Epithelial cell of proximal tubule (primary cell): ENCODE data around the gene ZNF462. TPM values are rescaled to one million over a fixed set of nuclear protein-coding genes. Genes with fewer than 3 reads are reported as not detected.
A peak's percentile ranks its signal among the peaks of the same experiment; 100 is the strongest.

Experiments used
- DNase-seq: peaks from one replicate; pipeline ENCODE4 v3.0.0-alpha.2; 2011; ENCODE audit warnings: low read depth
- H3K4me3 ChIP-seq: 2 replicates; pipeline ENCODE4 v1.5.1; 2011; ENCODE audit warnings: low read depth, mild to moderate bottlenecking, low read length
- total RNA-seq: library from RNA; depleted of rRNA; stranded (reverse); fragments of >200 nt; gene quantifications from 2 replicates; pipeline ENCODE4 v1.2.3, GENCODE V29; 2015
- TF ChIP-seq, protein P1 (sequence below): conservative IDR thresholded peaks from 2 replicates; pipeline ENCODE4 v1.5.1; 2012; ENCODE audit warnings: low read depth, mild to moderate bottlenecking, low read length

Gene ZNF462
- total RNA-seq, 1 donor from 2014 or later = 22.1 TPM

DNA sequence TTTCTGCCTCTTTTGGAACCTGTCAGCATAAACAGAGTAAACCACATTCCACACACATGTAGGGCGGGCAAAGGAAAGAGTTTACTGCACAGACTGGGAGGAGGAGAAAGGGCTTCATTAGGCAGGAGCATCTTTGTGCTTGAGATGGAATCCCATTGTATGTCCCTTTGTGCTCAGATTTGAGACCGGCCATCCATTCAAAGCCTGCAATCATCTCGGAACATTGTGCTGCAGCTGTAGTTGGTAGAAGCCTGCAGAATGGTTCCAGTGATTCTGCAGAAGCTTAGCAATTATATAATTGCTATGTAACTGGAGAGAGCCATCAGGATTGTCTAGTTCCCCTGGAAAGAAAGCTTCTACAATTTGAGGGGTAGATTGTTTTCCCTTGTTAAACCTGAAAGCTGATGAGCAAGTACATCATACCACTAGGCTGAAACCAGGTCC, 16.5 kb downstream of the ZNF462 start:
- TF ChIP-seq, protein P1, sequence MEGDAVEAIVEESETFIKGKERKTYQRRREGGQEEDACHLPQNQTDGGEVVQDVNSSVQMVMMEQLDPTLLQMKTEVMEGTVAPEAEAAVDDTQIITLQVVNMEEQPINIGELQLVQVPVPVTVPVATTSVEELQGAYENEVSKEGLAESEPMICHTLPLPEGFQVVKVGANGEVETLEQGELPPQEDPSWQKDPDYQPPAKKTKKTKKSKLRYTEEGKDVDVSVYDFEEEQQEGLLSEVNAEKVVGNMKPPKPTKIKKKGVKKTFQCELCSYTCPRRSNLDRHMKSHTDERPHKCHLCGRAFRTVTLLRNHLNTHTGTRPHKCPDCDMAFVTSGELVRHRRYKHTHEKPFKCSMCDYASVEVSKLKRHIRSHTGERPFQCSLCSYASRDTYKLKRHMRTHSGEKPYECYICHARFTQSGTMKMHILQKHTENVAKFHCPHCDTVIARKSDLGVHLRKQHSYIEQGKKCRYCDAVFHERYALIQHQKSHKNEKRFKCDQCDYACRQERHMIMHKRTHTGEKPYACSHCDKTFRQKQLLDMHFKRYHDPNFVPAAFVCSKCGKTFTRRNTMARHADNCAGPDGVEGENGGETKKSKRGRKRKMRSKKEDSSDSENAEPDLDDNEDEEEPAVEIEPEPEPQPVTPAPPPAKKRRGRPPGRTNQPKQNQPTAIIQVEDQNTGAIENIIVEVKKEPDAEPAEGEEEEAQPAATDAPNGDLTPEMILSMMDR = no peak
- no peak overlapping the region for H3K4me3 ChIP-seq
- DNase-seq = no peak

DNA sequence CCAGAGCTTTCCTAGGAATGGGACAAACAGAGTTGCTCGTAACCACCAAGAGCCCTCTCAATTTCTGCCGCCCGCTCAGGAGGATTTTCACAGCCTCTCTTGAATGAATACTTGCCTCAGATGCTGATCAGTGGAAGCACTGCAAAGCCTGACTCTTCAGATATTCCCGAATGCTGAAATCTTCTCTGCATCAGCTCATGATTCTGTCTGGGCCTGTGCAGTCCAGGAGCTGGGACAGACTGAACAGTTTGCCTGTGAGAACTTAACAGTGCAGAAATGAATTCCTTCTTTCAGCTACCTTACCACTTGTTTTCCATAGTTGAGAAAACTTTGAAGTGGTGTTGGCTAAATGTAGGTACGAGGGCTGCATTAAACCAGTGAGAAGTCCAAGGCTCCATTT, 17.1 kb downstream of the ZNF462 start:
- TF ChIP-seq, protein P1 = no peak
- H3K4me3 ChIP-seq = no peak overlapping the region
- no peak for DNase-seq

DNA sequence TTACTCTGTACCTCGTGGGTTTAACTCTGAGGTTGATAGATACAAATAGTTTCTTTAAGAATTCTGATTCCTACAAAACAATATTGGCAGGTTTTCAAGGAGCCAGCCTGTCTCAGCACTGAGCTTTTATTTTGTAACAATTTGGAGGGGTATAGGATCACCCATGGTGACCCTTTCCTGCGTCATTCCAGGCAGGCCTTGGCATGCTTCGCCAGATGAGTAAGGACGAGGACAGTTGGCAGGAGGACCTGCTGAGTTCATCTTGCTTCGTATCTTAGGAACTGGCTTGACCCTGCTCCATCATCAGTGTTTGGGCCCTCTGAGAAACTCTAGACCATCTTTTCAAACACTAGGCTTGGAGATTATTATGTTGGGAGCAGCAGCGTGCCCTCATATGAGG, 17.9 kb downstream of the ZNF462 start:
- DNase-seq = no peak
- TF ChIP-seq, protein P1 = no peak
- H3K4me3 ChIP-seq = no peak overlapping the region

DNA sequence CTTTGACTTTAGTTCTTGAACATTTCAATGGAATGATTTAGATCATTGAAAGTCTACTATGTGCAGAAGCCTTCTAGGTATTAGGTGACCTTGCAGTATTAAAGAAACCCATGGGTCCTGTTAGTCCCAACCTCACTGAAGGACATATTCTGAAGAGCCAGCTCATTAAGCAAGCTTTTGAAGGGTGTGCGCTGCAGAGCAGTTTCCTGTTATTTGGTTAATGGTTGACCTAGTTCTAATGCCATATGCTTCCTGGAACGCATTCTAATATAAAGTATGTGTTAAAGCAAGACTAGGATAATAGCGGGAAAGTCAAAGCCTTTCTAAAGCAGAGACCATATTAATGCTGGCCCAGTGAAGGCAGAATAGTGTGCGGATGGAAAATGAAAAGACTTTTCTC, 20.1 kb downstream of the ZNF462 start:
- H3K4me3 ChIP-seq = no peak overlapping the region
- DNase-seq = no peak

DNA sequence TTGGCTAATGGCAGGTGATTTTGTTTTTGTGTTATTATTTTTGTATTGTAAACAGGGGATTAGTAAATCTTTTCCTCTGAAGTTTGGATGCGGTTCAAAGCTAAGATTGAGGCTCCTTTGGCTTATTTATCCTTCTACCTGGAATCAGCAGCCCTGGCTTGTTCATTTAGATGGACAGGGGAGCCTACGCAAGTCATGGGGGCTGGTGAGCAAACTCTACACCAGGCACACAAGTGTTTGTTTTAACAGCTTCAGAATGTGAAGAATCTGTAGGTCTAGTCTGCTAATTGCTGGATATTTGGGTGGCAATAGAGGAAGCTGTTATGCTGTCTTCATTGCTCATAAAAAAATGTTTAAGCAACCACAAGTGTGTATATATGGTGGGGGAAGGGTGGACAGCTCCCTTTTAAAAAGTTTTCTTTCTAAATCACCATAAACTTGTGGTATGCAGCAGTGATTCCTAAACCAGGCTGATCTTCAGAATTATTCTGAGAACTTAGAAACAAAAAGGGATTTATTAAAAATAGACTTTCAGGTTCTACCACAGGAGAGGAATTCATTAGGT, 20.7 kb downstream of the ZNF462 start:
- no peak for DNase-seq
- TF ChIP-seq, protein P1 = no peak
- no peak overlapping the region for H3K4me3 ChIP-seq

More for the DNA sequence above, 20.1 kb downstream of the ZNF462 start:
- TF ChIP-seq, protein P1 = no peak

DNA sequence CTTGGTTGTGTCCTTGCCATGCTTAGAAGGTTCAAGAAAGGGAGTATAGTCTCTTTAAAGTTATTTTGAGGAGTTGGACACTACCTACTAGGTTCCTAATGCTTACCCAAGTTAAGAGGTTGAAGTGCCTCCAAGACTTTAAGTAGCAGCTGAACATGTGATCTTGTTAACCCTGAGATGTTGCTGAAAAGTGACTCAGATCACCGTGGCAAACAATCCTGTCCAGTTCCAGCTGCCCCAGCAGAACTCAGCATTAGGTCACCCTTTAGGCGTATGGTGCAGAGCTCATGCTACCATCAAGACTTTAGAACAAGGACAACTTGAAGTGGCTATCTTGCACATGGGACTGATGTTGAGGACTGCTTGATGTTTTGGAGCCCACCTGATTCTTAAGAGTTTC, 22.5 kb downstream of the ZNF462 start:
- H3K4me3 ChIP-seq = no peak overlapping the region
- TF ChIP-seq, protein P1 = no peak
- peak; percentile 85 for DNase-seq

DNA sequence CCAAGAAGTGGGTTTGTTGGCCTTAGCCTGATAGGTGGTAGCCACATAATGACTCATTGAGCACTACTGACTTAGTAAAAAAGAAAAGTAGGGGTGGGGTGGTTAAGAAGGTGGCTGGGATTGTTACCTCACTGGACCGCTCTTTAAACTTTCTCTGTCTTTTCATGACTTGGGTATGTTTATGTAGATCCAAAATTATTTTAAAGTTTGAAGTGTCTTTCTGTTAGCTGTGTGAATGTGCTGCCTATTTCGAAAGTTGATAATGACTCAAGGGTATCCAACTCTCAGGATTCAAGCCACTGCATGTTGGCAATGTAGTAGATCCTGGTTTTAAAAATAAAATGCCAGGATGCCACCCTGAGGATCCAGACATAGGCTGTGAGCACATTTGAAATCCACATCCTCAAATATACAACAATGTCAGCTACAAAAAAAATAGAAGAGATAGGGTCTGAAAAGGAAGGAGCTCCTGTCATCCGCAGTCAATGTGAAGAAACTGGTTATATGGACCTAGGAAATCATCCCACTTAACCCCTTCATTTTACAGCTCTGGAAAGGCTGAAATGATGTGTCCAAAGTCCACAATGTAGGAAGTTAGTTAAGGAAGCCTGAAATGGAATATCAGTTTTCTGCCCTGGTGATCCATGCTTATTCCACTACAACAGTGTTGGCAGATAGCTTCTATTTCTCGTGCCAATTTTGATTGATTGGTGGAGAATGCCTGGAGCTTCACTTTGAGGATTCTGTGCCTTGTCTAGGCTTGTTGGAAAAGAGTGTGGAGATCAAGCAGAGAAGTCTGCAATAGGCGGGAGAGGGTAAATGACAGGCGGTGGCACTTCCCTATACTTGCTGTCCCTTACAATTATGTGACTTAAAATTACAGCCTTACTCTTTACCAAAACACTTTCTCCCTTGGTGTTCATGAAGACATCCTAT, 23.4 kb downstream of the ZNF462 start:
- TF ChIP-seq, protein P1 = no peak
- no peak overlapping the region for H3K4me3 ChIP-seq
- no peak for DNase-seq
